H1 (cell line): ENCODE results near the gene PLCL1. TPM values are rescaled to one million over a fixed set of nuclear protein-coding genes. Genes with fewer than 3 reads are reported as not detected.

Experiments
- CTCF ChIA-PET: fragments of 300-600 bp; sonication (Branson Sonifier 250); formaldehyde crosslinking; loops from one replicate; lab custom pipeline; 2021; ENCODE audit not compliant: partially characterized antibody; lab: Charles Lee
- POLR2A ChIA-PET: fragments of 300-600 bp; sonication (Branson Sonifier 250); formaldehyde crosslinking; loops from one replicate; lab custom pipeline; 2021; ENCODE audit warnings: inconsistent platforms; ENCODE audit not compliant: partially characterized antibody; lab: Charles Lee
- DNase-seq, 2 experiments: peaks; one replicate each; pipeline versions ENCODE4 v3.0.0 to v3.0.0-alpha.2; 2010 to 2022; ENCODE audit warnings: low spot score in 2 of 2, low read depth in 1 of 2, mixed read lengths in 1 of 2
- FAIRE-seq: peaks from 2 replicates; lab custom pipeline; 2011; peaks lifted over from hg19 to GRCh38; lab: Jason Lieb, UNC
- H2AFZ ChIP-seq: 2 replicates; pipeline ENCODE4 v1.8.1; 2012; ENCODE audit warnings: low read length, inconsistent platforms
- H2AK5ac ChIP-seq: 2 replicates; pipeline ENCODE4 v1.6.1; 2013; ENCODE audit warnings: low read depth, low read length
- H2BK120ac ChIP-seq: replicated peaks from 2 replicates; pipeline ENCODE3; 2013; ENCODE audit warnings: low read depth, low read length, inconsistent platforms
- H2BK12ac ChIP-seq: 2 replicates; pipeline ENCODE4 v1.6.1; 2013; ENCODE audit warnings: low read depth, low read length
- H2BK15ac ChIP-seq: 2 replicates; pipeline ENCODE4 v1.6.1; 2013; ENCODE audit warnings: low read length
- H2BK20ac ChIP-seq: 2 replicates; pipeline ENCODE4 v1.6.1; 2013; ENCODE audit warnings: low read length
- H2BK5ac ChIP-seq: 2 replicates; pipeline ENCODE4 v1.6.1; 2013; ENCODE audit warnings: low read depth, low read length
- H3K14ac ChIP-seq: 2 replicates; pipeline ENCODE4 v1.6.1; 2013; ENCODE audit warnings: inconsistent platforms; ENCODE audit not compliant: insufficient read length
- H3K18ac ChIP-seq: 2 replicates; pipeline ENCODE4 v1.6.1; 2013; ENCODE audit warnings: low read length; ENCODE audit errors: extremely low read depth
- H3K23ac ChIP-seq: 2 replicates; pipeline ENCODE4 v1.6.1; 2013; ENCODE audit warnings: inconsistent platforms; ENCODE audit not compliant: insufficient read length
- H3K23me2 ChIP-seq: 2 replicates; pipeline ENCODE4 v1.6.1; 2013; ENCODE audit warnings: low read depth, low read length
- H3K27ac ChIP-seq: 2 replicates; pipeline ENCODE4 v1.6.1; 2011; ENCODE audit warnings: low read depth, low read length, inconsistent platforms
- H3K27me3 ChIP-seq, 4 experiments: replicated peaks in 1 of 4; 1 replicate in 1 of 4; 2 replicates in 3 of 4; pipeline versions ENCODE4 v1.6.1 to v1.8.1; 2011 to 2013; ENCODE audit warnings: low read length in 3 of 4, mild to moderate bottlenecking in 3 of 4, inconsistent platforms in 2 of 4, mixed read lengths in 2 of 4, moderate library complexity in 1 of 4; ENCODE audit not compliant: control insufficient read depth in 3 of 4, insufficient read depth in 3 of 4; ENCODE audit errors: extremely low read depth in 1 of 4
- H3K36me3 ChIP-seq, 4 experiments: 2 replicates each; pipeline versions ENCODE4 v1.6.1 to v1.8.1; 2011 to 2013; ENCODE audit warnings: mild to moderate bottlenecking in 4 of 4, low read length in 3 of 4, moderate library complexity in 2 of 4, control low read depth in 1 of 4, inconsistent platforms in 1 of 4; ENCODE audit not compliant: insufficient read depth in 4 of 4, control insufficient read depth in 2 of 4
- H3K4ac ChIP-seq: replicated peaks from 2 replicates; pipeline ENCODE3; 2013; ENCODE audit warnings: low read length, low read depth, mixed read lengths, inconsistent platforms; ENCODE audit not compliant: insufficient read length
- H3K4me1 ChIP-seq, 4 experiments: replicated peaks in 1 of 4; 1 replicate in 1 of 4; 2 replicates in 3 of 4; pipeline versions ENCODE4 v1.6.1 to v1.8.1; 2011 to 2013; ENCODE audit warnings: low read length in 3 of 4, inconsistent platforms in 2 of 4, mixed read lengths in 1 of 4; ENCODE audit not compliant: insufficient read depth in 4 of 4, control insufficient read depth in 3 of 4
- H3K4me2 ChIP-seq, 2 experiments: 2 replicates each; pipeline versions ENCODE4 v1.6.1 to v1.8.1; 2011 to 2013; ENCODE audit warnings: low read depth in 2 of 2, low read length in 2 of 2, control low read depth in 1 of 2, inconsistent platforms in 1 of 2, mild to moderate bottlenecking in 1 of 2; ENCODE audit not compliant: insufficient read depth in 1 of 2
- H3K4me3 ChIP-seq, 4 experiments: fragments of 200-600, 300-600 bp in 1 of 4; sonication (generic), shearing (Covaris generic), sonication (Bioruptor Twin) in 1 of 4; 2 replicates each; pipeline versions ENCODE4 v1.5.1 to v1.8.1; 2011 to 2016; ENCODE audit warnings: low read length in 4 of 4, low read depth in 3 of 4, control low read depth in 2 of 4, inconsistent platforms in 2 of 4, mild to moderate bottlenecking in 2 of 4, mixed read lengths in 1 of 4, moderate library complexity in 1 of 4; ENCODE audit not compliant: insufficient read depth in 2 of 4; ENCODE audit errors: extremely low read depth in 1 of 4
- H3K56ac ChIP-seq: replicated peaks from 2 replicates; pipeline ENCODE3; 2013; ENCODE audit warnings: low read depth, mild to moderate bottlenecking, mixed read lengths, low read length, inconsistent platforms; ENCODE audit not compliant: insufficient read length
- H3K79me1 ChIP-seq: 2 replicates; pipeline ENCODE4 v1.6.1; 2013; ENCODE audit warnings: low read depth, low read length, control low read depth
- H3K79me2 ChIP-seq, 2 experiments: 2 replicates each; pipeline versions ENCODE4 v1.6.1 to v1.8.1; 2012 to 2013; ENCODE audit warnings: low read length in 2 of 2, mild to moderate bottlenecking in 2 of 2, inconsistent platforms in 1 of 2; ENCODE audit not compliant: insufficient read depth in 2 of 2, control insufficient read depth in 1 of 2
- H3K9ac ChIP-seq, 4 experiments: replicated peaks in 1 of 4; 1 replicate in 1 of 4; 2 replicates in 3 of 4; pipeline versions ENCODE4 v1.6.1 to v1.8.1; 2011 to 2013; ENCODE audit warnings: low read depth in 3 of 4, low read length in 3 of 4, control low read depth in 2 of 4, mild to moderate bottlenecking in 2 of 4, moderate library complexity in 2 of 4, inconsistent platforms in 1 of 4; ENCODE audit errors: extremely low read depth in 1 of 4
- H3K9me3 ChIP-seq, 2 experiments: 2 replicates each; pipeline versions ENCODE4 v1.6.1 to v1.8.1; 2012 to 2013; ENCODE audit warnings: mild to moderate bottlenecking in 2 of 2, moderate library complexity in 2 of 2, control low read depth in 1 of 2, inconsistent platforms in 1 of 2, low read depth in 1 of 2, low read length in 1 of 2, mixed read lengths in 1 of 2; ENCODE audit not compliant: insufficient read depth in 2 of 2
- H4K20me1 ChIP-seq, 2 experiments: replicated peaks in 1 of 2; 2 replicates each; pipeline versions ENCODE3 to v1.8.1; 2011 to 2013; ENCODE audit warnings: inconsistent platforms in 2 of 2, low read length in 2 of 2, mild to moderate bottlenecking in 1 of 2; ENCODE audit not compliant: insufficient read depth in 2 of 2, control insufficient read depth in 1 of 2
- H4K5ac ChIP-seq: 2 replicates; pipeline ENCODE4 v1.6.1; 2013; ENCODE audit warnings: low read length, low read depth, mixed read lengths, inconsistent platforms; ENCODE audit not compliant: insufficient read length
- H4K8ac ChIP-seq: 2 replicates; pipeline ENCODE4 v1.8.0; 2013; ENCODE audit warnings: mild to moderate bottlenecking, moderate library complexity, low read length, inconsistent platforms; ENCODE audit not compliant: insufficient read depth; ENCODE audit errors: extremely low read depth
- H4K91ac ChIP-seq: replicated peaks from 2 replicates; pipeline ENCODE3; 2013; ENCODE audit warnings: low read length, mixed read lengths, inconsistent platforms; ENCODE audit not compliant: insufficient read length
- ASH2L ChIP-seq: fragments of 200-600, 300-600 bp; sonication (generic); IDR thresholded peaks from one replicate; pipeline ENCODE4 v1.7.1; 2017; ENCODE audit warnings: low read length
- BACH1 ChIP-seq: IDR thresholded peaks from 2 replicates; pipeline ENCODE4 v1.6.1; 2012; ENCODE audit warnings: low read length, improper control_type of control experiment
- BRCA1 ChIP-seq: IDR thresholded peaks from 2 replicates; pipeline ENCODE4 v1.6.1; 2012; ENCODE audit warnings: low read depth, low read length, improper control_type of control experiment
- CHD1 ChIP-seq: IDR thresholded peaks from 2 replicates; pipeline ENCODE4 v1.6.1; 2012; ENCODE audit warnings: low read depth, low read length, improper control_type of control experiment
- CTCF ChIP-seq, 3 experiments: IDR thresholded peaks; 1 replicate in 2 of 3; 2 replicates in 1 of 3; pipeline versions ENCODE4 v1.5.1 to v1.6.1; 2011; ENCODE audit warnings: low read length in 3 of 3, mild to moderate bottlenecking in 3 of 3, inconsistent platforms in 2 of 3, low read depth in 1 of 3, moderate library complexity in 1 of 3; ENCODE audit not compliant: insufficient read depth in 1 of 3; ENCODE audit errors: control extremely low read depth in 1 of 3
- E2F6 ChIP-seq: IDR thresholded peaks from 2 replicates; pipeline ENCODE4 v1.6.1; 2012; ENCODE audit warnings: inconsistent platforms
- KDM1A ChIP-seq: fragments of 200-600, 300-600 bp; sonication (generic); IDR thresholded peaks from 2 replicates; pipeline ENCODE4 v1.7.1; 2016; ENCODE audit warnings: mild to moderate bottlenecking, low read length, borderline replicate concordance
- NANOG ChIP-seq: IDR thresholded peaks from 2 replicates; pipeline ENCODE4 v1.6.1; 2011; ENCODE audit warnings: low read length, low read depth, mild to moderate bottlenecking, inconsistent platforms; ENCODE audit not compliant: insufficient read depth, poor library complexity, severe bottlenecking
- RFX5 ChIP-seq: IDR thresholded peaks from 2 replicates; pipeline ENCODE4 v1.6.1; 2011; ENCODE audit warnings: low read depth, low read length, improper control_type of control experiment, borderline replicate concordance
- SP2 ChIP-seq: IDR thresholded peaks from 2 replicates; pipeline ENCODE4 v1.6.1; 2012; ENCODE audit warnings: mild to moderate bottlenecking, low read length, inconsistent platforms
- SRF ChIP-seq: IDR thresholded peaks from 2 replicates; pipeline ENCODE4 v1.6.1; 2011; ENCODE audit warnings: mild to moderate bottlenecking, low read depth, low read length, moderate library complexity
- TBP ChIP-seq: IDR thresholded peaks from 2 replicates; pipeline ENCODE4 v1.6.1; 2011; ENCODE audit warnings: low read depth, low read length, improper control_type of control experiment
- TEAD4 ChIP-seq: IDR thresholded peaks from 2 replicates; pipeline ENCODE4 v1.6.1; 2012; ENCODE audit warnings: low read depth, low read length, inconsistent platforms, mixed read lengths
- WGBS, 2 experiments: shearing (Covaris generic) in 1 of 2; methylation state at CpG; one replicate each; pipeline versions ENCODE4 v1.1.6 to v1.1.7; 2013 to 2015; ENCODE audit warnings: low lambda C conversion rate in 2 of 2, mixed read lengths in 2 of 2, inconsistent platforms in 1 of 2, low coverage in 1 of 2, missing lambda C conversion rate in 1 of 2; ENCODE audit not compliant: insufficient replicate concordance in 2 of 2, insufficient coverage in 1 of 2, insufficient read length in 1 of 2; ENCODE audit errors: extremely low coverage in 1 of 2, missing lambda C conversion rate in 1 of 2; 5-methylcytosine and 5-hydroxymethylcytosine counted together
- polyA plus RNA-seq, 7 experiments: library from polyadenylated mRNA; depleted of rRNA in 3 of 7; stranded (reverse) in 5 of 7; unstranded in 2 of 7; fragments of >200 nt in 5 of 7; fragments of 200-250 nt in 2 of 7; gene quantifications; 1 replicate in 5 of 7; 2 replicates in 1 of 7; 4 replicates in 1 of 7; pipeline versions ENCODE4 v1.2.1 to v1.2.3, GENCODE V29; 2011 to 2013; ENCODE audit warnings: missing spikeins in 2 of 7, mixed read lengths in 2 of 7
- total RNA-seq: library from RNA; stranded (reverse); fragmentation: NEBNext Ultra II Directional; extraction: Animal tissue kit (Norgen Biotek cat#: 25700); gene quantifications from 2 replicates; pipeline ENCODE4 v1.2.1, GENCODE V29; 2021

Gene PLCL1
- total and polyA plus RNA-seq, 2 of the 8 experiments (the other 6 are each of a cell fraction or from before 2014, with no cell fraction given), result not detected

- H4K5ac ChIP-seq, result no peak overlapping the region
- H2BK120ac ChIP-seq, result no peak overlapping the region
- WGBS, 2 experiments, result 88% methylated on average over 1 of the region's 1 CpG; no CpG with 5 or more reads in 1 of the 2 experiments
- no peaks in the 10 kb centered on the region for H4K20me1 ChIP-seq
- H3K27ac ChIP-seq, result no peak overlapping the region
- no peak overlapping the region for H2BK12ac ChIP-seq
- no peak overlapping the region for H2BK5ac ChIP-seq
- no peak overlapping the region for H2AK5ac ChIP-seq
- no peaks in the 10 kb centered on the region for H3K79me1 ChIP-seq
- no peak overlapping the region for H3K4me2 ChIP-seq
- H2BK15ac ChIP-seq, result no peak overlapping the region
- H2AFZ ChIP-seq, result no peak overlapping the region
- H3K27me3 ChIP-seq, result no peaks in the 10 kb centered on the region
- no peak overlapping the region for H2BK20ac ChIP-seq
- H4K91ac ChIP-seq, result no peak overlapping the region
- H3K9me3 ChIP-seq, result no peaks in the 10 kb centered on the region
- H3K79me2 ChIP-seq, result no peaks in the 10 kb centered on the region
- H3K9ac ChIP-seq, result no peak overlapping the region
- no peak overlapping the region for H3K18ac ChIP-seq
- no peaks in the 10 kb centered on the region for H3K36me3 ChIP-seq
- CTCF ChIA-PET, result no interaction called here
- H3K4ac ChIP-seq, result no peak overlapping the region
- peaks cover 1 to 5% (median 3%) of the 10 kb centered on the region in 4 experiments for H3K4me1 ChIP-seq
- H3K4me3 ChIP-seq, result no peak overlapping the region
- POLR2A ChIA-PET, result no interaction called here
- no peak for DNase-seq
- H4K8ac ChIP-seq, result no peak overlapping the region
- H3K23ac ChIP-seq, result no peak overlapping the region
- FAIRE-seq, result no peak
- H3K14ac ChIP-seq, result no peak overlapping the region
- H3K56ac ChIP-seq, result no peak overlapping the region
- H3K23me2 ChIP-seq, result no peaks in the 10 kb centered on the region
- TF ChIP-seq RFX5 (no peak), NANOG (no peak), BACH1 (no peak), KDM1A (no peak), ASH2L (no peak), TBP (no peak), BRCA1 (no peak), E2F6 (no peak), CTCF (IDR thresholded peaks at IDR 0.05; ENCODE audit: control extremely low read depth in 1 of 3, insufficient read depth in 1 of 3, low read depth in 1 of 3, low read length in 3 of 3) (no peak), SRF (no peak), TEAD4 (no peak), CHD1 (no peak), SP2 (no peak)
These were observed 72.6 kb downstream of the PLCL1 start for GRCh38 chr2:197877038-197877437.
